Stimulated activated CD4-positive, alpha-beta T cell treated with anti-CD3 and anti-CD28 coated beads, TNF-alpha, amount 100 ng/mL, for 24 hours (primary cell): Measurements from ENCODE around the gene SDC3.

Experiments used
- DNase-seq, 3 experiments: peaks; one replicate each; pipeline ENCODE4 v3.0.0-alpha.2; 2020; ENCODE audit warnings: low read depth in 3 of 3

Gene SDC3

GRCh38 chr1:30850607-30851006 lies 58.0 kb downstream of the SDC3 start:
- no peak for DNase-seq

GRCh38 chr1:30848130-30848529 lies 60.4 kb downstream of the SDC3 start:
- no peak for DNase-seq

- DNase-seq: no peak
Observed at GRCh38 chr1:30847358-30847972, 61.1 kb downstream of the SDC3 start.

GRCh38 chr1:30846587-30846986 lies 62.0 kb downstream of the SDC3 start:
- DNase-seq: no peak

GRCh38 chr1:30845904-30846290 lies 62.7 kb downstream of the SDC3 start:
- no peak for DNase-seq

GRCh38 chr1:30845237-30845903 lies 63.2 kb downstream of the SDC3 start:
- DNase-seq: no peak

- no peak for DNase-seq
Observed at GRCh38 chr1:30844631-30845030, 63.9 kb downstream of the SDC3 start.

- no peak for DNase-seq
Observed at GRCh38 chr1:30842697-30843354, 65.7 kb downstream of the SDC3 start.

GRCh38 chr1:30840904-30841598 lies 67.5 kb downstream of the SDC3 start:
- DNase-seq: no peak

GRCh38 chr1:30839827-30840359 lies 68.7 kb downstream of the SDC3 start:
- no peak for DNase-seq

- no peak for DNase-seq
Observed at GRCh38 chr1:30838996-30839395, 69.6 kb downstream of the SDC3 start.

GRCh38 chr1:30837653-30838052 lies 70.9 kb downstream of the SDC3 start:
- DNase-seq: no peak

GRCh38 chr1:30834253-30834652 lies 74.3 kb downstream of the SDC3 start:
- DNase-seq: no peak

GRCh38 chr1:30830537-30830936 lies 78.0 kb downstream of the SDC3 start:
- no peak for DNase-seq

GRCh38 chr1:30829889-30830288 lies 78.7 kb downstream of the SDC3 start:
- no peak for DNase-seq

GRCh38 chr1:30824736-30825429 lies 83.7 kb downstream of the SDC3 start:
- no peak for DNase-seq

- DNase-seq: peak; percentile 12 to 68 (median 26)
Observed at GRCh38 chr1:30823969-30824735, 84.4 kb downstream of the SDC3 start.

- DNase-seq: no peak
Observed at GRCh38 chr1:30823627-30823968, 85.0 kb downstream of the SDC3 start.

GRCh38 chr1:30822966-30823581 lies 85.5 kb downstream of the SDC3 start:
- DNase-seq: no peak

- no peak for DNase-seq
Observed at GRCh38 chr1:30822006-30822405, 86.6 kb downstream of the SDC3 start.

- DNase-seq: no peak
Observed at GRCh38 chr1:30820299-30820698, 88.3 kb downstream of the SDC3 start.
